Naive thymus-derived CD4-positive, alpha-beta T cell (primary cell): Measurements from ENCODE around the gene ABHD18. TPM values are rescaled to one million over a fixed set of nuclear protein-coding genes. Genes with fewer than 3 reads are reported as not detected.
"Not testable (repeated sequence)": the region's sequence is repeated elsewhere in the genome, so short reads cannot be mapped to it uniquely, and the experiment has no call there.

Experiments
- ATAC-seq: fragments of 150-1000 bp; cut with Tn5 transposase; 2 replicates; pipeline ENCODE4 v1.10.0; 2021; ENCODE audit warnings: mild to moderate bottlenecking, moderate library complexity
- CTCF ChIA-PET: fragments of 350-600 bp; sonication (Branson Sonifier 250); formaldehyde crosslinking; loops from one replicate; lab custom pipeline; 2021; ENCODE audit warnings: antibody characterized with exemption; lab: Charles Lee
- POLR2A ChIA-PET: fragments of 350-600 bp; sonication (Branson Sonifier 250); formaldehyde crosslinking; loops from one replicate; lab custom pipeline; 2021; ENCODE audit warnings: antibody characterized with exemption, inconsistent platforms; lab: Charles Lee
- DNase-seq, 9 donors: peaks; one replicate each; pipeline versions ENCODE4 v3.0.0 to v3.0.0-alpha.2; 2020 to 2022; ENCODE audit warnings: mixed read lengths in 1 of 9
- H3K27ac ChIP-seq: one replicate; pipeline ENCODE4 v1.7.0; 2013; ENCODE audit warnings: mild to moderate bottlenecking, low read depth, low read length, moderate library complexity
- H3K27me3 ChIP-seq, 2 donors: one replicate each; pipeline ENCODE4 v1.7.0; 2013; ENCODE audit warnings: low read length in 2 of 2, mild to moderate bottlenecking in 2 of 2, moderate library complexity in 2 of 2; ENCODE audit not compliant: control insufficient read depth in 2 of 2, insufficient read depth in 2 of 2
- H3K36me3 ChIP-seq, 3 experiments: 1 replicate in 2 of 3; 2 replicates in 1 of 3; pipeline ENCODE4 v1.7.0; 2013; ENCODE audit warnings: low read length in 3 of 3, mild to moderate bottlenecking in 3 of 3, moderate library complexity in 1 of 3; ENCODE audit not compliant: insufficient read depth in 3 of 3, control insufficient read depth in 2 of 3
- H3K4me1 ChIP-seq, 2 donors: one replicate each; pipeline ENCODE4 v1.7.0; 2013; ENCODE audit warnings: low read length in 2 of 2, mild to moderate bottlenecking in 2 of 2, moderate library complexity in 1 of 2; ENCODE audit not compliant: control insufficient read depth in 2 of 2, insufficient read depth in 2 of 2
- H3K4me3 ChIP-seq: 2 replicates; pipeline ENCODE4 v1.7.0; 2013; ENCODE audit warnings: mild to moderate bottlenecking, low read length
- H3K9me3 ChIP-seq, 3 experiments: 1 replicate in 2 of 3; 2 replicates in 1 of 3; pipeline ENCODE4 v1.7.0; 2013; ENCODE audit warnings: low read length in 3 of 3; ENCODE audit not compliant: control insufficient read depth in 2 of 3
- H3K27ac Mint-ChIP-seq, 9 donors: one replicate each; pipeline ENCODE4 v1.8.0; 2020 to 2022; ENCODE audit warnings: mixed read lengths in 9 of 9, mild to moderate bottlenecking in 8 of 9, moderate library complexity in 5 of 9, inconsistent platforms in 2 of 9
- H3K27me3 Mint-ChIP-seq, 5 donors: one replicate each; pipeline ENCODE4 v1.8.0; 2021 to 2022; ENCODE audit warnings: mixed read lengths in 5 of 5, mild to moderate bottlenecking in 1 of 5
- H3K36me3 Mint-ChIP-seq, 5 donors: one replicate each; pipeline ENCODE4 v1.8.0; 2020 to 2022; ENCODE audit warnings: mixed read lengths in 5 of 5, mild to moderate bottlenecking in 3 of 5, inconsistent platforms in 1 of 5
- H3K4me1 Mint-ChIP-seq, 7 donors: one replicate each; pipeline ENCODE4 v1.8.0; 2020 to 2022; ENCODE audit warnings: mixed read lengths in 7 of 7, mild to moderate bottlenecking in 3 of 7, inconsistent platforms in 1 of 7
- H3K4me3 Mint-ChIP-seq, 10 donors: one replicate each; pipeline ENCODE4 v1.8.0; 2020 to 2022; ENCODE audit warnings: mild to moderate bottlenecking in 10 of 10, mixed read lengths in 10 of 10, moderate library complexity in 6 of 10, inconsistent platforms in 2 of 10
- H3K9me3 Mint-ChIP-seq, 11 donors: one replicate each; pipeline ENCODE4 v1.8.0; 2020 to 2022; ENCODE audit warnings: mixed read lengths in 11 of 11, mild to moderate bottlenecking in 4 of 11, inconsistent platforms in 1 of 11, moderate library complexity in 1 of 11
- intact Hi-C, 2 donors: fragments of 100-400 bp; cut with micrococcal nuclease; formaldehyde crosslinking; loops; one replicate each; pipeline ENCODE4 v1.15.1; 2023
- polyA plus RNA-seq, 2 donors: library from polyadenylated mRNA; unstranded; fragments of 300-500 nt; fragmentation: Illumina TruSeq; gene quantifications; one replicate each; pipeline ENCODE4 v1.2.3, GENCODE V29; 2021
- total RNA-seq, 6 experiments: library from RNA in 5 of 6; stranded (reverse) in 5 of 6; gene quantifications; 1 replicate in 5 of 6; 2 replicates in 1 of 6; pipeline ENCODE4 v1.2.3 and lab custom pipeline; 2021 to 2026

The ABHD18 gene
- total RNA-seq (10 to 100 TPM; 22.4 to 26.6 (median 25.1) TPM), polyA plus RNA-seq (10 to 100 TPM in 1 of 2 donors, 1 to 10 TPM in 1; 9.8 to 12.4 TPM), total RNA-seq (lab: John Stamatoyannopoulos, UW) (32.0 reads per million, percentile 61 among the genes with 10 or more reads in this experiment)

DNA sequence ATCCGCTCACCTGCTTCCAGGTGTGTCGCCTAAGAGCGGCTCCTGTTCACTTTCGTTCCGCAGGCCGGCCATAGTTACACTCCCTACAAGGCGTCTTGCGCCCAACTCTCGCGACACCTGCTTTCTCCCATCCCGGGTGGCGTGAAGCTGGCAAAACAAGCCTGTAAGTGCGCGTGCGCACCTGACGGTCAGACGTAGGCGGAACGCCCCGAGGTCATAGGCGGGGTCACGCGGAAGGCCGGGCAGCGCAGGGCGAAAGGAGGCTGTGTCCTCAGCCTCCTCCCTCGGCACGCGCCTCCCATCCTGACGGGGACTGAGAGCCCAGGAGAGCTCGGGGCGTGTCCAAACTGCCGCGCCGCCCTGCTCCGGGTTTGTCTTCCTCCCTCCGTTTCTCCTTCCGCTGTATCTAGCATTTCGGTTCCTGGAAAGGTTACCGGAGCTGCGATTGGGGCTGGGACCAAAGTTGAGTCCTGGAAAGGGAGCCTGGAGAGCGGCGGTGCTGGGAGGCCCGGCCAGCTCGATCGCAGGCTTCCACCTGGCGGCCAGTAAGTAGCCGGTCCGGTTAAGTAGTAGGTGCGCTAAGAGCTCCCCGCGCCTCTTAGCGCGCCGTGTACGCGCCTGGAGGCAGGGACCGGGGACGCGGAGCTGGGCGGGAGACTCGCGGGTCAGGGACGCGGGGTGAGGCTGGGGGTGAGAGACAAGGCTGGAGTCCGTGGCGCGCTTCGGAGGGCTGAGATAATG lies at the start of gene ABHD18, which contains the start of gene MFSD8:
Gene ABHD18 (plus strand): TSS at position 345 of the 741 bp plus-strand sequence. CDS start 17,550 bp downstream, outside the sequence.
Gene MFSD8 (minus strand): TSS at position 112 of the 741 bp plus-strand sequence. CDS start 40 bp downstream, at position 72.
- peaks cover 14 to 66% (median 52%) of the 10 kb centered on the region in 7 donors for H3K4me1 Mint-ChIP-seq
- no peaks in the 10 kb centered on the region for H3K27me3 ChIP-seq
- H3K4me3 ChIP-seq: peak within 1 kb of the TSS; percentile 100
- intact Hi-C loops: loop anchor here (1.0 to 5.0 kb wide), 9 partner anchors 85 to 1131 kb away; partner anchors contain the start of genes HSPA4L (in 2 of the 2), LARP1B (in 2 of the 2), PLK4 (in 2 of the 2) and SCLT1 (in 2 of the 2)
- peaks cover 0 to 7% (median 4%) of the 10 kb centered on the region in 5 donors for H3K36me3 Mint-ChIP-seq
- no peaks in the 10 kb centered on the region for H3K9me3 ChIP-seq
- DNase-seq: peak; percentile 93 to 98 (median 98)
- H3K36me3 ChIP-seq: peaks cover 0 to 12% (median 0%) of the 10 kb centered on the region in 3 experiments
- H3K27ac ChIP-seq: peak within 1 kb of the TSS; percentile 92
- peaks cover 0 to 3% (median 0%) of the 10 kb centered on the region in 5 donors for H3K27me3 Mint-ChIP-seq
- ChIA-PET POLR2A (interaction anchor here (0.6 to 3.4 kb wide), 9 partner anchors 33 to 1142 kb away, joined by 3 to 43 read pairs (median 5); partner anchors contain the start of genes LARP1B, PGRMC2 and PLK4), CTCF (interaction anchor here (0.6 to 2.3 kb wide), 4 partner anchors 55 to 148 kb away, joined by 3 to 8 read pairs (median 3); partner anchors contain the start of gene PLK4)
- peak; percentile 96 for ATAC-seq
- peak within 1 kb of the TSS; percentile 78 to 98 (median 94) for H3K4me3 Mint-ChIP-seq
- H3K4me1 ChIP-seq: peaks cover 5 to 13% of the 10 kb centered on the region in 2 donors
- H3K27ac Mint-ChIP-seq: peak within 1 kb of the TSS; percentile 88 to 99 (median 95)
- H3K9me3 Mint-ChIP-seq: peaks cover 0 to 4% (median 0%) of the 10 kb centered on the region in 11 donors

DNA sequence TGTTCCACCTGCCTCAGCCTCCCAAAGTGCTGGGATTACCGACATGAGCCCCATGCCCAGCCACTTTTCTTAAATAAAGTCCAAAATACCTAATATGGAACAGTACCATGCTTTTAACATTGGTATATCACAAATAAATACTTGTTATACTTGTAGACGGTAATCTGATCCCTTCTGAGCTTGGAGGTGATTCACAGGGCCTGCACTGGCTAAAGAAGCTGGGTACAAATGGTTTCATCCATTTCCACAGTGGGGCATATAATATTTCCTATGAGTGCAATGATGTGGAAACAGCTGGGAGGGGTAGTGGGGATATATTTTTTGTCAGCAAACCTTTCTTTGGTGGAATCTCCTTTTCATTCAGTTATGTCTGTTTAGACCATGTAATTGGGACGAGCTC lies 48.7 kb upstream of the ABHD18 start:
- Histone ChIP-seq H3K4me1 (no peaks in the 10 kb centered on the region), H3K9me3 (no peaks in the 10 kb centered on the region), H3K27ac (no peak overlapping the region), H3K27me3 (no peaks in the 10 kb centered on the region), H3K4me3 (no peak overlapping the region), H3K36me3 (peaks cover 2 to 15% (median 10%) of the 10 kb centered on the region in 3 experiments)
- Mint-ChIP-seq H3K36me3 (peaks cover 0 to 30% (median 19%) of the 10 kb centered on the region in 5 donors), H3K4me1 (no peaks in the 10 kb centered on the region), H3K27ac (no peak overlapping the region), H3K27me3 (peaks cover 0 to 4% (median 0%) of the 10 kb centered on the region in 5 donors), H3K9me3 (peaks cover 0 to 1% (median 0%) of the 10 kb centered on the region in 11 donors), H3K4me3 (no peak overlapping the region)
- ChIA-PET CTCF (no interaction called here), POLR2A (no interaction called here)
- intact Hi-C loops: no loop called here
- DNase-seq (no peak), ATAC-seq (no peak)

DNA sequence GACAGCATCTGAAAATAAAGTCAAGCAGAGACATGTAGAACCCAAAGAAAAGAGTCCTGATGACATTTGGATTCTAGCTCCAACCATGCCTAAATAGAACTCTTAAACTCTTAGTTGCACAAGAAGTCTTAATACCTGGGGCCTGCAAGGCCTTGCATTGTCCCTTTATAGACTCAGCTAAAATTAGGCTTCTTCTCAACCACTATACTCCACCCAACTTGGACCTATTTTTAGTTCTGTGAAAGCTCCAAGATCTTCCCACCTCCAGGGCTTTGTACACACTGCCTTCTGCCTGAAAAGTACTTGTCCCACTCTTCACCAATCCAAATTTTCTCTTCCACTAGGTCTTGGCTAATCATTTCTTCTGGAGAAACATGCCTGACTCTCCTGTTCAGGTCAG lies 48.1 kb upstream of the ABHD18 start:
- no peak overlapping the region for H3K4me3 Mint-ChIP-seq
- no peak overlapping the region for H3K27ac ChIP-seq
- H3K9me3 Mint-ChIP-seq: peaks cover 0 to 1% (median 0%) of the 10 kb centered on the region in 11 donors
- H3K4me1 ChIP-seq: no peaks in the 10 kb centered on the region
- ATAC-seq (no peak), DNase-seq (no peak)
- no peak overlapping the region for H3K4me3 ChIP-seq
- peak overlapping the region in 1 of 9 donors; percentile 3 for H3K27ac Mint-ChIP-seq
- H3K9me3 ChIP-seq: no peaks in the 10 kb centered on the region
- no peaks in the 10 kb centered on the region for H3K4me1 Mint-ChIP-seq
- peaks cover 4 to 19% (median 10%) of the 10 kb centered on the region in 3 experiments for H3K36me3 ChIP-seq
- intact Hi-C loops: no loop called here
- H3K36me3 Mint-ChIP-seq: peaks cover 0 to 33% (median 19%) of the 10 kb centered on the region in 5 donors
- peaks cover 0 to 4% (median 0%) of the 10 kb centered on the region in 5 donors for H3K27me3 Mint-ChIP-seq
- no peaks in the 10 kb centered on the region for H3K27me3 ChIP-seq
- ChIA-PET CTCF (no interaction called here), POLR2A (no interaction called here)

DNA sequence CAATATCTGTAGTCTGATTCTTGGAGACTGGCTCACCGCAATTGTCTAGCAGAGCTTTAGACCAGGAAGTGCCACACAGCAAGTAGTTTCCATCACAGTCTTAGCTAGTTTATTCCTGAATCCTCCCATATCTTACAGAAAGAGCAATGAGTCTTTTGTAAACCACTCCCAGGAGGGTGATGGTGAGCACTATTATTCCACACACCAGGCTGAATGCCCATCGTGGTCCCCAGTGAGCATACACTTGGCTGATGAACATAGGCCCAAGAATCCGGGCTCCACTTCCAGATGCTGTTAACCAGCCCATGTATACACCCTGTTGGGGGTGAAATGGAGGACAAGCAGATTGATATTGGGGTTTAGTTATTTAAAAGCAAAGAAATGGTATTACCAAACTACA lies 44.7 kb upstream of the ABHD18 start:
- H3K36me3 Mint-ChIP-seq: peaks cover 11 to 57% (median 36%) of the 10 kb centered on the region in 5 donors
- H3K4me1 ChIP-seq: no peaks in the 10 kb centered on the region
- peaks cover 0 to 9% (median 0%) of the 10 kb centered on the region in 7 donors for H3K4me1 Mint-ChIP-seq
- ChIA-PET CTCF (no interaction called here), POLR2A (no interaction called here)
- H3K9me3 Mint-ChIP-seq: peaks cover 0 to 2% (median 0%) of the 10 kb centered on the region in 11 donors
- H3K9me3 ChIP-seq: no peaks in the 10 kb centered on the region
- no peaks in the 10 kb centered on the region for H3K27me3 Mint-ChIP-seq
- no peak overlapping the region for H3K27ac ChIP-seq
- DNase-seq: no peak
- no peak overlapping the region for H3K27ac Mint-ChIP-seq
- intact Hi-C loops: loop anchor here in 1 of 2 donors (2.0 kb wide), 1 partner anchor 14 kb away; no protein-coding TSS in a partner anchor
- H3K27me3 ChIP-seq: no peaks in the 10 kb centered on the region
- peaks cover 4 to 21% (median 10%) of the 10 kb centered on the region in 3 experiments for H3K36me3 ChIP-seq
- ATAC-seq: no peak
- H3K4me3 Mint-ChIP-seq: no peak overlapping the region
- no peak overlapping the region for H3K4me3 ChIP-seq

DNA sequence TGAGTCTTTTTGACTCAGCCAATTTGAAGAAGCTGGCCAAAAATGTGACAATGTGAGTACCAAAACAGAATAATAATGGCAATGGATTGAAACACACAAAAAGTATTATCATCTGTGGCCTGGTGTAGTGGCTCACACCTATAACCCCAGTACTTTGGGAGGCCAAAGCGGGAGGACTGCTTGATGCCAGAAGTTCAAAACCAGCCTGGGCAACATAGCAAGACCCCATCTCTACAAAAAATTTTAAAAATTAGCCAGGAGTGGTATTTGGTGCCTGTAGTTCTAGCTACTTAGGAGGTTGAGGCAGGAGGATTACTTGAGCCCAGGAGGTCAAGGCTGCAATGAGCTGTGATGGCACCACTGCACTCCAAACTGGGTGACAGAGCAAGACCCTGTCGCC lies 43.0 kb upstream of the ABHD18 start:
- Mint-ChIP-seq H3K9me3 (peaks cover 0 to 6% (median 0%) of the 10 kb centered on the region in 11 donors), H3K36me3 (peaks cover 14 to 65% (median 45%) of the 10 kb centered on the region in 5 donors), H3K4me3 (no peak overlapping the region), H3K27me3 (no peaks in the 10 kb centered on the region), H3K4me1 (peaks cover 0 to 9% (median 0%) of the 10 kb centered on the region in 7 donors), H3K27ac (no peak overlapping the region)
- Histone ChIP-seq H3K36me3 (peaks cover 4 to 26% (median 10%) of the 10 kb centered on the region in 3 experiments), H3K9me3 (no peaks in the 10 kb centered on the region), H3K27me3 (no peaks in the 10 kb centered on the region), H3K4me3 (no peak overlapping the region), H3K27ac (no peak overlapping the region), H3K4me1 (no peaks in the 10 kb centered on the region)
- intact Hi-C loops: no loop called here
- CTCF ChIA-PET: interaction anchor here (0.7 kb wide), 1 partner anchor 596 kb away, joined by 4 read pairs; no protein-coding TSS in a partner anchor
- ATAC-seq: no peak
- no peak for DNase-seq
- POLR2A ChIA-PET: interaction anchor here (0.6 kb wide), 1 partner anchor 147 kb away, joined by 3 read pairs; no protein-coding TSS in a partner anchor

DNA sequence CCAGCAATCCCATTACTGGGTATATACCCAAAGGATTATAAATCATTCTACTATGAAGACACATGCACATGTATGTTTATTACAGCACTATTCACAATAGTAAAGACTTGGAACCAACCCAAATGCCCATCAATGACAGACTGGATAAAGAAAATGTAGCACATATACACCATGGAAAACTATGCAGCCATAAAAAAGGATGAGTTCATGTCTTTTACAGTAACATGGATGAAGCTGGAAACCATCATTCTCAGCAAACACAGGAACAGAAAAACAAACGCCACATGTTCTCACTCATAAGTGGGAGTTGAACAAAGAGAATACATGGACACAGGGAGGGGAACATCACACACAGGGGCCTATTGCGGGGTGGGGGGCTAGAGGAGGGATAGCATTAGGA lies 39.5 kb upstream of the ABHD18 start:
- ATAC-seq, intact Hi-C loops, H3K27ac ChIP-seq, H3K27me3 Mint-ChIP-seq, DNase-seq, H3K4me1 ChIP-seq, H3K4me3 ChIP-seq, H3K4me3 Mint-ChIP-seq, CTCF ChIA-PET, H3K9me3 Mint-ChIP-seq, H3K27me3 ChIP-seq, H3K4me1 Mint-ChIP-seq, POLR2A ChIA-PET, H3K9me3 ChIP-seq: not testable (repeated sequence)
- H3K27ac Mint-ChIP-seq: peak overlapping the region in 1 of 9 donors; percentile 29
- peaks cover 0 to 28% (median 4%) of the 10 kb centered on the region in 3 experiments for H3K36me3 ChIP-seq
- H3K36me3 Mint-ChIP-seq: peaks cover 14 to 68% (median 36%) of the 10 kb centered on the region in 5 donors
